Brain microvascular endothelial cell (primary cell): Measurements from ENCODE around the gene KCNAB1.

ENCODE experiments used
- DNase-seq: peaks from one replicate; pipeline ENCODE4 v3.0.0-alpha.2; 2020
- H3K27ac ChIP-seq: fragments of 250-450 bp; sonication (Bioruptor Pico); 2 replicates; pipeline ENCODE4 v1.5.1; 2020; ENCODE audit warnings: mild to moderate bottlenecking, moderate library complexity
- H3K27me3 ChIP-seq: fragments of 250-450 bp; sonication (Bioruptor Pico); replicated peaks from 2 replicates; pipeline ENCODE4 v1.5.1; 2020; ENCODE audit warnings: mild to moderate bottlenecking
- H3K36me3 ChIP-seq: fragments of 250-450 bp; sonication (Bioruptor Pico); replicated peaks from 2 replicates; pipeline ENCODE4 v1.5.1; 2020; ENCODE audit warnings: mild to moderate bottlenecking
- H3K4me3 ChIP-seq: 2 replicates; pipeline ENCODE4 v1.5.1; 2011; ENCODE audit warnings: low read depth, mild to moderate bottlenecking, control low read depth, low read length, moderate library complexity
- in situ Hi-C: cut with HindIII; loops from 2 replicates; pipeline ENCODE4 v1.10.0; 2017; ENCODE audit warnings: low sequenced_read_pairs, low pct_ligation_motif_present
- TF ChIP-seq, protein P1 (sequence below): IDR thresholded peaks from 2 replicates; pipeline ENCODE4 v1.5.1; 2011; ENCODE audit warnings: low read depth, mild to moderate bottlenecking, moderate library complexity, low read length, control low read depth, inconsistent platforms; ENCODE audit errors: missing control alignments

The KCNAB1 gene

DNA sequence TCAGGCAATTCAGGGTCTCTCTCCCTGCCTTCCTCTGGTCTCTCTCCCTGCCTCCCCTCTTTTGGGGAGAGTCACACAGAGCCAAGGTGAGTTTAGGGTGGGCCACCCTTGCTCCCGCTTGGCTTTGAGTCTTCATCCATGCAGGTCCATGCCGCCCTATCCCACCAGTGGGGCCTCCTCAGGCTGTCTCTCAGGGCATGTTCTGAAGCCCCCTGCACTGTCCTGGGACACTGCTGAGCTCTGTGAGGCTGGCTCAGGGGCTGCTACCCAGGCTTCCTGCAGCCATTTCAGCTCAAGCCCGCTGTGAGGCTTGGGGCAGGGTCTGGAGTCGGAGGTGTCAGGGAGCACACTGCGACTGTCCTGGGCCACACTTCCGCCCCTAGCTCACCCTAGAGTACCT is 231.4 kb downstream of the KCNAB1 start:
- Histone ChIP-seq H3K4me3 (no peak overlapping the region), H3K27ac (no peak overlapping the region), H3K27me3 (no peaks in the 10 kb centered on the region), H3K36me3 (no peaks in the 10 kb centered on the region)
- TF ChIP-seq, protein P1, sequence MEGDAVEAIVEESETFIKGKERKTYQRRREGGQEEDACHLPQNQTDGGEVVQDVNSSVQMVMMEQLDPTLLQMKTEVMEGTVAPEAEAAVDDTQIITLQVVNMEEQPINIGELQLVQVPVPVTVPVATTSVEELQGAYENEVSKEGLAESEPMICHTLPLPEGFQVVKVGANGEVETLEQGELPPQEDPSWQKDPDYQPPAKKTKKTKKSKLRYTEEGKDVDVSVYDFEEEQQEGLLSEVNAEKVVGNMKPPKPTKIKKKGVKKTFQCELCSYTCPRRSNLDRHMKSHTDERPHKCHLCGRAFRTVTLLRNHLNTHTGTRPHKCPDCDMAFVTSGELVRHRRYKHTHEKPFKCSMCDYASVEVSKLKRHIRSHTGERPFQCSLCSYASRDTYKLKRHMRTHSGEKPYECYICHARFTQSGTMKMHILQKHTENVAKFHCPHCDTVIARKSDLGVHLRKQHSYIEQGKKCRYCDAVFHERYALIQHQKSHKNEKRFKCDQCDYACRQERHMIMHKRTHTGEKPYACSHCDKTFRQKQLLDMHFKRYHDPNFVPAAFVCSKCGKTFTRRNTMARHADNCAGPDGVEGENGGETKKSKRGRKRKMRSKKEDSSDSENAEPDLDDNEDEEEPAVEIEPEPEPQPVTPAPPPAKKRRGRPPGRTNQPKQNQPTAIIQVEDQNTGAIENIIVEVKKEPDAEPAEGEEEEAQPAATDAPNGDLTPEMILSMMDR = no peak
- no peak for DNase-seq
- in situ Hi-C loops = no loop called here

DNA sequence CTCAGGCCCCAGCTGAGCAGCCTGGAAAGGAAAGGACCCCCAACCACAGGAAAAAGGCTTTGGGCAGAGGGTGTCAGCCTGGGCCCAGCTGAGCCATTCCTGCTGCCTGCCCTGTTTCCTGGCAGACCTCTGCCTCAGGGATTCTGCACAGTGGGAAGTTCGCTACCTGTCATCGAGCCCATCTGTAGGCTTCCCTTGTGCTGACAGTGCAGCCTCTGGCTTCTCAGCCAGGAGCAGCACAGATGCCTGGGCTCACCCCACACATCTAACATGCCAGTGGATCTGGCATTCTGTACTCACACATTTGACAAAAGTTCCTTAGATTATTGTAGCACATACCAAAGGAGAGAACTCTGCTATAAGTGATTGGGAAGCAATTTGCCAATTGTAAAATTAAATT is 232.3 kb downstream of the KCNAB1 start:
- Histone ChIP-seq H3K27me3 (no peaks in the 10 kb centered on the region), H3K4me3 (no peak overlapping the region), H3K36me3 (no peaks in the 10 kb centered on the region), H3K27ac (no peak overlapping the region)
- in situ Hi-C loops = no loop called here
- DNase-seq = no peak
- TF ChIP-seq, protein P1 = no peak

DNA sequence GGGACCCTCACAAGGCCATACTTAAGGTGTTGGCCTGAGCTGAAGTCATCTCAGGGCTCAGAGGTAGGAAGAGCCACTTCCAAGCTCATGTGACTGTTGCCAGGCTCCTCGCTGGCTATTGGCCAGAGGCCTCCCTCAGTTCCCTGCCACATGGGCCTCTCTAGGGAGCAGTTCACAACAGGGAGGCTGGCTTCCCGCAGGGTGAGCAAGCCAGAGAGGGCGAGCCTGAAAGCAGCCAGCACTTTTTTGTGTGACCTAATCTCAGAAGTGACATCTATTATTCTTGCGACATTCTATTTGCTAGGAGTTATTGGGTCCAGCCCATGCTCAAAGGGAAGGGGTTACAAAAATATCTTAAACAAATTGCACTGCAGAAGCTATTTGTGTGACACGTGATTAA is 233.2 kb downstream of the KCNAB1 start:
- H3K4me3 ChIP-seq = no peak overlapping the region
- no peak overlapping the region for H3K27ac ChIP-seq
- no peaks in the 10 kb centered on the region for H3K36me3 ChIP-seq
- no peak for DNase-seq
- in situ Hi-C loops = no loop called here
- no peaks in the 10 kb centered on the region for H3K27me3 ChIP-seq
- TF ChIP-seq, protein P1 = no peak

DNA sequence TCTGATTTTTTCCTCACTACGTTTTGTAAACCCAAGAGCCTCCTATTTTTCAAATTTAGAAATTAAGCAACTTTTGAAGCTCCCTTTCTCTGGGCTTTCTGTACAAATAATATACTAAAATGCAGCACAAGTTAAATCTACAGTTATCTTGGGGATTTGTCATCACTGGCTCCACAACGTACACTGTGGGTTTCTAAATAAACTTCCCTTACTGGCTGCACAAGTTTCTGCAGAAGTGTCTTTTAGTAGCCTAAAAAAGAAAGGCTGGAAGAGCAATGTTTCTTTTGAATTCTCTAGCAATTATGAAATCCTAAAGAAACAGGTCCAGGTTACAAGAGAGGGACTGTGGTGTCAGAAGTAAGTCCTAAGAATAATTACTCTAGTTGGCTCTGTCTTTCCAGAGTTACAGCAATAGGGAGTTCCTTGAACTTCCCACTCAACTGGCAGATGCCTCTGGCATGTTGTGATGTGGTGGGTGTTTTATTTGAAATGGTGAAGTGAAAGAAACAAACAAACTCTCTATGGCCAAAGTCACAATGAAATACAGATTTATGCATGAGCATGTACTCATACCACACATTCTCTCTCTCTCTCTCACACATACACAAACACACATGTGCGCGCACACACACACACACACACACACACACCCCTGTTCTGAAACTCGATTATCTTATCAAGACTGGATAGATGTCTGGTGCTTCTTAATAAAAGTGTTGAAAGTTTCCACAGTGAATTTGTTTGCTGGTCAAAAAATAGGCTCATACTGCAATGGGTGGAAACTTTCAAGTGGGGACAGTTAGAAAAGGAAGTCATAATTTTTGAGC is 236.4 kb downstream of the KCNAB1 start:
- Histone ChIP-seq H3K4me3 (no peak overlapping the region), H3K27ac (no peak overlapping the region), H3K36me3 (no peaks in the 10 kb centered on the region), H3K27me3 (no peaks in the 10 kb centered on the region)
- in situ Hi-C loops = no loop called here
- DNase-seq = no peak
- TF ChIP-seq, protein P1 = no peak

DNA sequence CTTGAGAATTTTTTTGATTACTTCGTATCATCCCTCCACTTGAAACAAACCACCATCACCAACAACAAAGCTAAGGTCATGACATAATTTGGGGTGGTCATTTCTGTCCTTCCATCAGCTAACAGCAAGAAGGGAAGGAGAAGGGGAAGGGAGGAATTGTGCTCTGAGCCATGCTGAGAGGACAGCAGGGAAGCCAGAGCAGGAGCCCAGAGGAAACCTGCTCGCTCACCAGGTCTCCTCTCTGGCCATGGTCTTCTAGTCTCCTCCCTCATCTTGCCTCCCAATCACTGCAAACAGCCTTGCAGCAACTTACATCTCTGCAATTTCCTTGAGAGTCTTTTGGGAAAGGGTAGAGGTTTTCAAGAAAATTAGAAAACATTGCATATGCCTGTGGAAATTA is 237.9 kb downstream of the KCNAB1 start:
- Histone ChIP-seq H3K4me3 (no peak overlapping the region), H3K36me3 (no peaks in the 10 kb centered on the region), H3K27ac (no peak overlapping the region), H3K27me3 (no peaks in the 10 kb centered on the region)
- TF ChIP-seq, protein P1 = no peak
- no peak for DNase-seq
- in situ Hi-C loops = no loop called here

DNA sequence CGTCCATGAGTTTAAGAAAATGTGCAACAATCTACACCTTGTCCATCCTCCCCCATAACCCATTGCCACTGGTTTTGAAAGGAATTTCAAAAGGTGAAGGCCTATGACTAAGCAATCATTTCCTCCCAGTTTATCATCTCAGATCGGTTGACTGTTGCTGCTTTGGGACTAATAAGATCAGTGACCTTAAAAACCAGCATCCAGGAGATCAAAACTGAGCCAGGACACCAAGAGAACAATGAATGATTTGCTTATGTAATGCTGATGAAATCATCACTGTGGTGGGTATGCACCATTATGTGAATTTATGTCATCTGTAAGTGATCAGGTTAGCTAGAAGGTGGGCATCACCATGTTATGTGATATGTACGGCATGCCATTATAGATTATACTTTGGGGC is 239.0 kb downstream of the KCNAB1 start:
- DNase-seq = no peak
- TF ChIP-seq, protein P1 = no peak
- in situ Hi-C loops = no loop called here

More for the DNA sequence above, 239.0 kb downstream of the KCNAB1 start:
- Histone ChIP-seq H3K27me3 (no peaks in the 10 kb centered on the region), H3K27ac (no peak overlapping the region), H3K36me3 (no peaks in the 10 kb centered on the region), H3K4me3 (no peak overlapping the region)
